ENCODE results near the gene ANKRD63. TPM values are rescaled to one million over a fixed set of nuclear protein-coding genes. Genes with fewer than 3 reads are reported as not detected.

Gene ANKRD63
- total RNA-seq, 2 experiments from 2014 or later, result not detected

DNA sequence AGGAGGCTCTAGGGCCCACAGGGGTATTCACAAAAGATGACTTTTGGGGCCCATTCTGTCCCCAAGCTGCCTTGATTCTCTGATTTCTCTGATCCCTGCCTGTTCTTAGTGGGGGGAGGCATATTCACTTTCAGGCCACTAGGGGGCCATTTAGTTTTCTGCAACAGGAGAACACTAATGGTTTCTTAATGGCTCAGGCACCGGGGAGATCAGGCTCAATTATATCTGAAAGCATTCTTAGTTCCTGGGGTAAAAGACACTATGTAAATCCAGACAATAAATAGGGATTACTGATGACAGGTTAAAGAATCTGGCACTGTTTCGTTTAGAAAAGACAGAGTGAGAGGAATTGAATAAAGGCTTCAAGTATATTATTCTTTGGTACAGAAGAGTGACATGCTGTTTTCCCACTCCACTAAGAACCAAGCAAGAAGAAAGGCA, 38.1 kb upstream of the ANKRD63 start:
- Mint-ChIP-seq H3K4me3 (no peak overlapping the region), H3K27me3 (no peaks in the 10 kb centered on the region), H3K4me1 (peaks cover 20% of the 10 kb centered on the region), H3K36me3 (peaks cover 8% of the 10 kb centered on the region), H3K9me3 (no peaks in the 10 kb centered on the region), H3K27ac (no peak overlapping the region)
- peak; percentile 38 for DNase-seq

GRCh38 chr15:40320409-40320808, 37.5 kb upstream of the ANKRD63 start:
- DNase-seq, result no peak
- Mint-ChIP-seq H3K27me3 (no peaks in the 10 kb centered on the region), H3K4me1 (peaks cover 14% of the 10 kb centered on the region), H3K4me3 (no peak overlapping the region), H3K9me3 (no peaks in the 10 kb centered on the region), H3K27ac (no peak overlapping the region), H3K36me3 (peaks cover 4% of the 10 kb centered on the region)

GRCh38 chr15:40317580-40317979, 34.7 kb upstream of the ANKRD63 start:
- Mint-ChIP-seq H3K4me3 (no peak overlapping the region), H3K4me1 (peaks cover 16% of the 10 kb centered on the region), H3K9me3 (no peaks in the 10 kb centered on the region), H3K27me3 (no peaks in the 10 kb centered on the region), H3K27ac (no peak overlapping the region), H3K36me3 (no peaks in the 10 kb centered on the region)
- DNase-seq, result no peak

- H3K36me3 Mint-ChIP-seq, result no peaks in the 10 kb centered on the region
- H3K4me3 Mint-ChIP-seq, result no peak overlapping the region
- no peaks in the 10 kb centered on the region for H3K9me3 Mint-ChIP-seq
- no peak overlapping the region for H3K27ac Mint-ChIP-seq
- no peak for DNase-seq
- peaks cover 13% of the 10 kb centered on the region for H3K4me1 Mint-ChIP-seq
- H3K27me3 Mint-ChIP-seq, result no peaks in the 10 kb centered on the region
Observed at GRCh38 chr15:40316931-40317330, 34.1 kb upstream of the ANKRD63 start.

DNA sequence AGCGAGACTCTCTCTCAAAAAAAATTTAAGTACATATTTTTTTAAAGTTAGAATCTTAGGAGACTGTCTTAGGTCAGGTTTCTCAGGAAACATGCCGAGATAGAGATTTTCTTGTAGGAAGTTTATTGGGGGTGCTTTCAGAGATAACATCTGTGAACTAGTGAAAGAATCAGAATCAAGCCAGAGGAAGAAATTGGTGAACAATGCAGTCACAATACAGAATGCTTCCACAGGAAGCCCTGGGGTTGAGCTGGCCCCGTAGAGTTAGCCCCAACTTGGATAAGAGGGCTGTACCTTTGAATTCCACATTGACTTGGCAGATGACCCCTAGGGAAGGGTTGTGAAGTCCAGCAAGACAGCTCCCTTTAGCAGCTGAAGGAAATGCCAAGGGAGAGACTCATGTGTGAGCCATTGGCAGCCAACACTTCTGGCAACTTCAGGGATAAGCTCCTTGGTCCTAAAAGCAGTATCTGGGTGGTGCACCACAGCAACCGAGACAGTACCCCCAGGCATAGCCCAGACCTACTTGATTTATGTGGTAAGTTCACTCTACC, 31.9 kb upstream of the ANKRD63 start:
- Mint-ChIP-seq H3K27me3 (no peaks in the 10 kb centered on the region), H3K4me3 (no peak overlapping the region), H3K27ac (no peak overlapping the region), H3K4me1 (peaks cover 14% of the 10 kb centered on the region), H3K9me3 (no peaks in the 10 kb centered on the region), H3K36me3 (no peaks in the 10 kb centered on the region)
- no peak for DNase-seq

DNA sequence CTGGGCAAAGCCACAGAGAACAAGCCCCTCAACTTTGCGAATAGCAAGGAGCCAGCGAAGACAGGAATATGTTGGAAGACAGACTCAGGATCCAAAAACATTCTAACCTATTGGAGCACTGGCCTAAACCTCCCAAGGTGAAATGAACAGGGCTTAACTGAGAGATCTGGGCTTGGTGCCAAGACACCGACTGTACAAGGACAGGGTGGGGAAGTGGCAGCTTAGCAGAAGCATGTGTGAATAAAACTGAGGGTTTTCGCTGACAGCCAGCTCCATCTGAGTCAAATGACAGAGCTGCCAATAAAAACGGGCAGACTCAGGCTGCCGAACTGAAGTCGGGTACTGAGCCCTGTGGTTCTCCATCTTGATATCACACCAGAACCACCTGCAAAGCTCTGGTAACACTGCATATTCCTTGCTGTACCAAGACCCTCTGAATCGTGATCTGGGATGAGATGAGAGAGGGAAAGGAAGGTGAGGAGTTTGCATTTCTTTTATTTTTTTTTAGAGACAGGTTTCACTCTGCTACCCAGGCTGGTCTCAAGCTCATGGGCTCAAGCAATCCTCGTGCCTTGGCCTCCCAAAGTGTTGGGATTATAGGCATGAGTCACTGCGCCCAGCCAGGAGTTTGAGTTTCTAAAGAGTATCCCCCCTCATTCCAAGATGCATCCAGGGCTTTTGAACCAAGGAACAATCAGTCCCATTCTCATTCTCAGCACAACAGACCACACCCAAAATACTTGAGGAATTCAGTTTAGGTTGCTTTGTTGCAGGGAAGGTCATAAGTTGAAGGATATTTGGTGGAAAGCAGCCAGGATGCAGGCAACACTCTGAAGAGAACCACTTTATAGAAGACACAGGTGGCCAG, 30.9 kb upstream of the ANKRD63 start:
- Mint-ChIP-seq H3K27me3 (no peaks in the 10 kb centered on the region), H3K27ac (no peak overlapping the region), H3K4me1 (peaks cover 23% of the 10 kb centered on the region), H3K4me3 (no peak overlapping the region), H3K9me3 (no peaks in the 10 kb centered on the region), H3K36me3 (no peaks in the 10 kb centered on the region)
- no peak for DNase-seq

GRCh38 chr15:40312370-40313158, 29.7 kb upstream of the ANKRD63 start:
- Mint-ChIP-seq H3K27me3 (no peaks in the 10 kb centered on the region), H3K4me3 (no peak overlapping the region), H3K4me1 (peaks cover 25% of the 10 kb centered on the region), H3K27ac (no peak overlapping the region), H3K36me3 (no peaks in the 10 kb centered on the region), H3K9me3 (no peaks in the 10 kb centered on the region)
- DNase-seq, result no peak

GRCh38 chr15:40310993-40311392, 28.1 kb upstream of the ANKRD63 start:
- Mint-ChIP-seq H3K27me3 (no peaks in the 10 kb centered on the region), H3K9me3 (no peaks in the 10 kb centered on the region), H3K4me1 (peaks cover 35% of the 10 kb centered on the region), H3K4me3 (no peak overlapping the region), H3K36me3 (no peaks in the 10 kb centered on the region), H3K27ac (no peak overlapping the region)
- no peak for DNase-seq

- H3K27me3 Mint-ChIP-seq, result no peaks in the 10 kb centered on the region
- peak; percentile 69 for DNase-seq
- no peaks in the 10 kb centered on the region for H3K9me3 Mint-ChIP-seq
- peak overlapping the region; percentile 94 for H3K4me3 Mint-ChIP-seq
- peaks cover 37% of the 10 kb centered on the region for H3K4me1 Mint-ChIP-seq
- no peaks in the 10 kb centered on the region for H3K36me3 Mint-ChIP-seq
- peak overlapping the region; percentile 96 for H3K27ac Mint-ChIP-seq
Observed at GRCh38 chr15:40310001-40310959, 27.4 kb upstream of the ANKRD63 start.

- Mint-ChIP-seq H3K9me3 (no peaks in the 10 kb centered on the region), H3K36me3 (no peaks in the 10 kb centered on the region), H3K4me1 (peaks cover 39% of the 10 kb centered on the region), H3K27ac (peak overlapping the region; percentile 96), H3K4me3 (peak overlapping the region; percentile 94), H3K27me3 (no peaks in the 10 kb centered on the region)
- DNase-seq, result no peak
Observed at GRCh38 chr15:40309344-40309862, 26.5 kb upstream of the ANKRD63 start.

GRCh38 chr15:40307421-40308211, 24.8 kb upstream of the ANKRD63 start, which contains the start of gene PLCB2:
TSS of gene PLCB2 (minus strand) at chr15:40307935. CDS start at chr15:40307672, 263 bp downstream.
- peak; percentile 71 for DNase-seq
- Mint-ChIP-seq H3K27me3 (no peaks in the 10 kb centered on the region), H3K4me1 (peaks cover 31% of the 10 kb centered on the region), H3K9me3 (no peaks in the 10 kb centered on the region), H3K4me3 (peak within 1 kb of the TSS; percentile 94), H3K36me3 (no peaks in the 10 kb centered on the region), H3K27ac (peak within 1 kb of the TSS; percentile 96)

- Mint-ChIP-seq H3K9me3 (no peaks in the 10 kb centered on the region), H3K27ac (peak overlapping the region; percentile 23), H3K4me3 (peak overlapping the region; percentile 94), H3K4me1 (peaks cover 31% of the 10 kb centered on the region), H3K27me3 (no peaks in the 10 kb centered on the region), H3K36me3 (peaks cover 2% of the 10 kb centered on the region)
- no peak for DNase-seq
Observed at GRCh38 chr15:40306908-40307307, 24.0 kb upstream of the ANKRD63 start.

GRCh38 chr15:40306371-40306770, 23.5 kb upstream of the ANKRD63 start:
- no peaks in the 10 kb centered on the region for H3K27me3 Mint-ChIP-seq

More at GRCh38 chr15:40306371-40306770, 23.5 kb upstream of the ANKRD63 start:
- no peaks in the 10 kb centered on the region for H3K9me3 Mint-ChIP-seq
- peak overlapping the region; percentile 94 for H3K4me3 Mint-ChIP-seq
- H3K27ac Mint-ChIP-seq, result peak overlapping the region; percentile 23
- H3K4me1 Mint-ChIP-seq, result peaks cover 31% of the 10 kb centered on the region
- peaks cover 8% of the 10 kb centered on the region for H3K36me3 Mint-ChIP-seq
- no peak for DNase-seq

All from activated naive CD8-positive, alpha-beta T cell treated with anti-CD3 and anti-CD28 coated beads for 36 hours (primary cell).